ENCODE measurements around the gene IMPDH1. TPM values are rescaled to one million over a fixed set of nuclear protein-coding genes. Genes with fewer than 3 reads are reported as not detected.

The IMPDH1 gene
- total and polyA plus RNA-seq, 4 donors = 25.9 to 136 (median 61.9) TPM

- Histone ChIP-seq H3K9me3 (ENCODE audit: control insufficient read depth in 4 of 4, insufficient read depth in 3 of 4, low read length in 3 of 4) (no peaks in the 10 kb centered on the region), H3K27me3 (ENCODE audit: control insufficient read depth in 3 of 3, insufficient read depth in 3 of 3, low read length in 2 of 3) (peaks cover 4 to 28% (median 16%) of the 10 kb centered on the region in 3 donors), H3K27ac (ENCODE audit: low read depth in 1 of 2, low read length in 1 of 2) (no peak overlapping the region), H3K4me3 (no peak overlapping the region), H3K9ac (ENCODE audit: insufficient read depth in 1 of 2, low read length in 2 of 2) (no peak overlapping the region), H3K4me1 (ENCODE audit: control insufficient read depth in 5 of 5, insufficient read depth in 5 of 5, low read length in 5 of 5) (peaks cover 3 to 9% (median 5%) of the 10 kb centered on the region in 5 donors), H3K36me3 (ENCODE audit: control insufficient read depth in 4 of 4, insufficient read depth in 4 of 4, low read length in 4 of 4) (no peaks in the 10 kb centered on the region)
- 72 to 79% methylated on average over 35 of the region's 35 CpGs for WGBS, 2 donors
- TF ChIP-seq, protein P1, sequence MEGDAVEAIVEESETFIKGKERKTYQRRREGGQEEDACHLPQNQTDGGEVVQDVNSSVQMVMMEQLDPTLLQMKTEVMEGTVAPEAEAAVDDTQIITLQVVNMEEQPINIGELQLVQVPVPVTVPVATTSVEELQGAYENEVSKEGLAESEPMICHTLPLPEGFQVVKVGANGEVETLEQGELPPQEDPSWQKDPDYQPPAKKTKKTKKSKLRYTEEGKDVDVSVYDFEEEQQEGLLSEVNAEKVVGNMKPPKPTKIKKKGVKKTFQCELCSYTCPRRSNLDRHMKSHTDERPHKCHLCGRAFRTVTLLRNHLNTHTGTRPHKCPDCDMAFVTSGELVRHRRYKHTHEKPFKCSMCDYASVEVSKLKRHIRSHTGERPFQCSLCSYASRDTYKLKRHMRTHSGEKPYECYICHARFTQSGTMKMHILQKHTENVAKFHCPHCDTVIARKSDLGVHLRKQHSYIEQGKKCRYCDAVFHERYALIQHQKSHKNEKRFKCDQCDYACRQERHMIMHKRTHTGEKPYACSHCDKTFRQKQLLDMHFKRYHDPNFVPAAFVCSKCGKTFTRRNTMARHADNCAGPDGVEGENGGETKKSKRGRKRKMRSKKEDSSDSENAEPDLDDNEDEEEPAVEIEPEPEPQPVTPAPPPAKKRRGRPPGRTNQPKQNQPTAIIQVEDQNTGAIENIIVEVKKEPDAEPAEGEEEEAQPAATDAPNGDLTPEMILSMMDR (IDR thresholded peaks at IDR 0.05; ENCODE audit: control extremely low read depth, extremely low read depth) = no peak
- DNase-seq (no peak), ATAC-seq (ENCODE audit: insufficient read depth, low FRiP score) (no peak)
These were observed 59.0 kb downstream of the IMPDH1 start for GRCh38 chr7:128350708-128351295.

DNA sequence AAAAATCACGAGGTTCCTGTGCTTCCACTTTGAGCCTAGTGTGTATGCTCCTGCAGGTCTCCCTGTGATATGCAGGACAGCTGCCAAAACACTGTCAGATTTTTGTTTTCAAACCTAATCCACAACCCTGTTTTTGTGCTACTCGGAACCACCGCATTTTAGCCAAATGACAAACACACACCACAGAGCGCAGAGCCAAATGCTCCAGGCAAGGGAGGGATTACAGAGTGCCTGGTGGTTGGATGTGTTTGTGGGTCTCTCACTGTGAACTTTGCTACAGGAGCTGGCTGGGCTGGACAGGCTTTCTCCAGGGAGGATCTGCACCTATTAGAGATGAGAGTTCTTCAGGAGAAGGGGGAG lies 60.3 kb downstream of the IMPDH1 start:
- H3K4me3 ChIP-seq = no peak overlapping the region
- no peaks in the 10 kb centered on the region for H3K36me3 ChIP-seq (ENCODE audit: control insufficient read depth in 4 of 4, insufficient read depth in 4 of 4, low read length in 4 of 4)
- no peak for ATAC-seq (ENCODE audit: insufficient read depth, low FRiP score)
- no peak overlapping the region for H3K9ac ChIP-seq (ENCODE audit: insufficient read depth in 1 of 2, low read length in 2 of 2)
- peaks cover 4 to 28% (median 16%) of the 10 kb centered on the region in 3 donors for H3K27me3 ChIP-seq (ENCODE audit: control insufficient read depth in 3 of 3, insufficient read depth in 3 of 3, low read length in 2 of 3)
- H3K4me1 ChIP-seq (ENCODE audit: control insufficient read depth in 5 of 5, insufficient read depth in 5 of 5, low read length in 5 of 5) = peaks cover 3 to 9% (median 5%) of the 10 kb centered on the region in 5 donors
- WGBS, 2 donors = 50 to 52% methylated on average over 4 of the region's 4 CpGs
- no peak overlapping the region for H3K27ac ChIP-seq (ENCODE audit: low read depth in 1 of 2, low read length in 1 of 2)
- TF ChIP-seq, protein P1 (IDR thresholded peaks at IDR 0.05; ENCODE audit: control extremely low read depth, extremely low read depth) = no peak
- peak in 1 of 3 donors; percentile 4 for DNase-seq
- H3K9me3 ChIP-seq (ENCODE audit: control insufficient read depth in 4 of 4, insufficient read depth in 3 of 4, low read length in 3 of 4) = no peaks in the 10 kb centered on the region

DNA sequence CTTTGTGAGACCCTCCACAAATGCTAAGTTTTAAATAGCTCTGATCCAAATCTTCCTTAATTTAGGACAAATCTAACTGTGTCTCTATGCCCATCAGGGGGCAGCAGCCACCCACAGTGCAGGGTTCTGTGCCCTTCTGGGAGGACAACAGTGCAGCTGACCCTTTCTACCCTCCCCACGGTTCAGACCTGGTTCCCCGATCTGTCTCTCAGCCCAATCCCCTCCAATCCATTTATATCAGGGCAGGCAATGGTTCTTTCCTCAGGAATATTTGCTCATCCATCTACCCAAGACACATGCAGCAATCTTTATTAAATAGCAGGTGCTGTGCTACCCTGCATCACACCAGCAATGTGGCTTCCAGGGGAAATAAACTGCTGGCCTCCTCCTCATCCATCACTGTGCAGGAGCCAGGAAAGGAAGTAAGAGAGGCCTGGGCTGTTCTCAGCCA lies 62.1 kb downstream of the IMPDH1 start:
- ATAC-seq (ENCODE audit: insufficient read depth, low FRiP score) = no peak
- 3 to 4% methylated on average over 2 of the region's 2 CpGs for WGBS, 2 donors

More for the DNA sequence above, 62.1 kb downstream of the IMPDH1 start:
- H3K4me3 ChIP-seq = no peak overlapping the region
- no peaks in the 10 kb centered on the region for H3K36me3 ChIP-seq (ENCODE audit: control insufficient read depth in 4 of 4, insufficient read depth in 4 of 4, low read length in 4 of 4)
- peaks cover 4 to 14% (median 5%) of the 10 kb centered on the region in 3 donors for H3K27me3 ChIP-seq (ENCODE audit: control insufficient read depth in 3 of 3, insufficient read depth in 3 of 3, low read length in 2 of 3)
- H3K27ac ChIP-seq (ENCODE audit: low read depth in 1 of 2, low read length in 1 of 2) = no peak overlapping the region
- H3K9me3 ChIP-seq (ENCODE audit: control insufficient read depth in 4 of 4, insufficient read depth in 3 of 4, low read length in 3 of 4) = no peaks in the 10 kb centered on the region
- H3K4me1 ChIP-seq (ENCODE audit: control insufficient read depth in 5 of 5, insufficient read depth in 5 of 5, low read length in 5 of 5) = peaks cover 5 to 13% (median 9%) of the 10 kb centered on the region in 5 donors
- H3K9ac ChIP-seq (ENCODE audit: insufficient read depth in 1 of 2, low read length in 2 of 2) = no peak overlapping the region
- TF ChIP-seq, protein P1 (IDR thresholded peaks at IDR 0.05; ENCODE audit: control extremely low read depth, extremely low read depth) = peak; percentile 37
- peak; percentile 61 to 73 (median 61) for DNase-seq
